RPMI8226 (cell line): ENCODE results near the gene HSDL2.
"Not testable (repeated sequence)": the region's sequence is repeated elsewhere in the genome, so short reads cannot be mapped to it uniquely, and the experiment has no call there.

Experiments
- DNase-seq: peaks from one replicate; pipeline ENCODE4 v3.0.0-alpha.2; 2015

Gene HSDL2

DNA sequence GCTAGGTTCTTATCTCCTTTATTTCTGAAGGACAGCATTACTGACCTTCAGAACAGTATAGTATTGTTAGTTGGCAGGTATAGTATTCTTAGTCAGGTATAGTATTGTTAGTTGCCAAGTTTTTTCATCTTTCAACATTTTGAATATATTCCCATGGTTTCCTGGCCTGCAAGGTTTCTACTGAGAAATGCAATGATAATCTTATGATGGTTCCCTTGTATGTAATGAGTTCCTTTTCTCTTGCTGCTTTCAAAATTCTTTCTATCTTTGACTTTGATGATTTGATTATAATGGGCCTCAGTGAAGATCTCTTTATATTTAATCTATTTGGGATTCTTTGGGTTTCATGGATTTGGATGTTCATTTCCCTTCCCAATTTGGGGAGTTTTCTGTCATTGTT is 12.4 kb upstream of the HSDL2 start:
- DNase-seq, result no peak

DNA sequence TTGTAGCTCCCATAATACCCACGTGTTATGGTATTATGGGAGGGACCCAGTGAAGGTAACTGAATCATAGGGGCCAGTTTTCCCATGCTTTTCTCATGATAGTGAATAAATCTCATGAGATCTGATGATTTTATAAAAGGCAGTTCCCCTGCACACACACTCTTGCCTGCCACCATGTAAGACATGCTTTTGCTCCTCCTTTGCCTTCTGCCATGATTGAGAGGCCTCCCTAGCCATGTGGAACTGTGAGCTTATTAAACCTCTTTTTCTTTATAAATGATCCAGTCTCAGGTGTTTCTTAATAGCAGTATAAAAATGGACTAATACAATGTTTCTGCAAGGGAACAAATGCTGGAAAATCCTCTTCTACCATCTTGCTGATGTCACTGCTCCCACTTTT is 10.1 kb upstream of the HSDL2 start:
- no peak for DNase-seq

DNA sequence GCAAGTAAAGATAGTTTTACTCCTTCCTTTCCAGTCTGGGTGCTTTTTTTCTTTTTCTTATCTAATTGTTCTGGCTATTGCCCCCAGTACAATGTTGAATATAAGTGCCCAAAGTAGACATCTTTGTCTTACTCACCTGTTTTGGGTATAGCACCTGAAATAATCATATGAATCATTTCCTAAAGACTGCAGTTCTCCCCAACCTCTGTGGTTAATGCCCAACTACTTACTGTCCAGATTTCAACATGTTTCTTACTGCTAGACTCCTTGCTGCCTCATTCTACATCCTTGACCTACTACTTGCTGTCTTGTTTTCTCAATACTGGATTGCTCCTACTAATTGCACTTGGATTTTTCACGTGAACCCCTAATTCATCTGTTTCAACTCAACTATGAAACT is 8.8 kb upstream of the HSDL2 start:
- DNase-seq, result no peak

- not testable (repeated sequence) for DNase-seq
Observed at GRCh38 chr9:112373666-112374065, 6.2 kb upstream of the HSDL2 start.

GRCh38 chr9:112374232-112374631 is 5.7 kb upstream of the HSDL2 start:
- DNase-seq, result not testable (repeated sequence)

DNA sequence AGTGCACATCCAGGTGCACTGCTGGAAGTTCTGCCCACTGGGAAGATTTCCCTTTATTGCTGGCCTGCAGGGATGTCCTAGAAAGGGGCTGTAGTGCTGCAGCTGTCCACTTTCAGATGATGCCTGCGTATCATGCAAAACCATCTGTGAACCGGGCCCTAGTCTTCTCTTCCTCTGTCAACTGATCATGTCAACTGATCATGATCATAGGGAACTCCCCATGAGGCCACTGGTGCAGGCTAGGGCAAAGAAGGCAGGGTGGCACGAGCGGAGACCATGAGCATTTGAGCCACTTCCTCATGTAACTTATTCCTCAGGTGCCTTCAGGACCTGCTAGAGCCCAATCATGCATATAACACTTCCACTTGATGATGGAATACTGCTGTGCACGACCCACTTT is 4.5 kb upstream of the HSDL2 start:
- no peak for DNase-seq

- DNase-seq, result no peak
Observed at GRCh38 chr9:112377087-112377486, 2.8 kb upstream of the HSDL2 start.

DNA sequence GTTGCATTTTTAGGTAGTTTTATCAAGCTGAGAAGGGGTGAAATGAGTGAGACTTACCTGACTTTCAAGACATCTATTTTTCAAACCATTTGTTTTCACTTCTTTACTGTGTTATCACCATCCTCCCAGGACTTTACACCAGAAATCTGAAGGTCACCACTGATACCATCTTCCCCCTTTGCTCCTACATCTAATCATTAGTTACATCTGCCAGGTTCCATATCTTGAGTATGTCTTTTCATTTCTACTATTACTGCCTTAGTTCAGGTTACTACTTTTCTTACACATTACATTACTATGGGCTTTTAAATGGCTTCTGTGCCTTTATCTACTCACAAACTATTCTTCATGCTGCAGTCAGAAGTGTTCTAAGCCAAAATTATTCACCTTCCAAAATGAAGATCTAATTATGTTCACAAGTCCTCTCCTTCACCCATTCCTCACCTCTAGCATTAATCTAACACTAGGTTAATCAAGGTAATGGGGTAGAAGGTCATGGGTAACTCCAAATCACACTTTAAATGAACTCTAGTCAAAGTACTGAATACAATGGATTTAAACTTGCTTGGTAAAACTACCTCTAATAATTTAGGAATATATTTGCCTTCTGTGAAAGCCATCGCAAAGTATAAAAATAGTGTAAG is 2.1 kb upstream of the HSDL2 start:
- DNase-seq, result no peak

DNA sequence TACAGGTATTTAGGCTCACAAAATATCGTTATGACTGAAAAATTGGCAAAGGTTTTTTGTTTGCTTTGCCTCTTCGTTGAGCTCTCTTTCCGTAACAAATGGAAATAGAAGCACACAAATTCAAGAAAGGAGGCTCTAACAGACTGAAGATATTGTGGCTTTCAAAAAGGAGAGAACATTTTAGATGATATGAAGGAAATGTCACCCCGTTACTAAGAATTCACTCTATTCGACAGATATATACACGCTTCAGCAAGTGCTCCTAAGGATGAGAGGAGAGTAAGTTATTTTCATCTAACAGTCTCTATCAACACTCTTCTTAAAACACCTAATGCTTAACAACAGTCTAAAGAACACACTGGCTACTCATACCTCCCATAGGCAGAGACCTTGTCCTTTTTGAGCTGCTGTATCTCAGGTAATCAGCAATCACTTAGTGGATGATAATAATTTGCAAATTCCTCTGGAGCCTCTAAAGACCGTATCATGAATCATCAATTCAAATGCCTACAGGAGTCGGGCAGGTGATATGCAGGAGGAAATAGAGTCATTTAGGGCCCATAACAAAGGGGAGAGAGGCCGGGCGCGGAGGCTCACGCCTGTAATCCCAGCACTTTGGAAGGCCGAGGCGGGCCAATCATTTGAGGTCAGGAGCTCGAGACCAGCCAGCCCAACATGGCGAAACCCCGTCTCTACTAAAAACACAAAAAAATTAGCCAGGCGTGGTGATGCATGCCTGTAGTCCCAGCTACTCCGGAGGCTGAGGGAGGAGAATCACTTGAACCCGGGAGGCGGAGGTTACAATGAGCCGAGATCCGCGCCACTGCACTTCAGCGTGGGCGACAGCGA is 1.4 kb upstream of the HSDL2 start:
- no peak for DNase-seq

DNA sequence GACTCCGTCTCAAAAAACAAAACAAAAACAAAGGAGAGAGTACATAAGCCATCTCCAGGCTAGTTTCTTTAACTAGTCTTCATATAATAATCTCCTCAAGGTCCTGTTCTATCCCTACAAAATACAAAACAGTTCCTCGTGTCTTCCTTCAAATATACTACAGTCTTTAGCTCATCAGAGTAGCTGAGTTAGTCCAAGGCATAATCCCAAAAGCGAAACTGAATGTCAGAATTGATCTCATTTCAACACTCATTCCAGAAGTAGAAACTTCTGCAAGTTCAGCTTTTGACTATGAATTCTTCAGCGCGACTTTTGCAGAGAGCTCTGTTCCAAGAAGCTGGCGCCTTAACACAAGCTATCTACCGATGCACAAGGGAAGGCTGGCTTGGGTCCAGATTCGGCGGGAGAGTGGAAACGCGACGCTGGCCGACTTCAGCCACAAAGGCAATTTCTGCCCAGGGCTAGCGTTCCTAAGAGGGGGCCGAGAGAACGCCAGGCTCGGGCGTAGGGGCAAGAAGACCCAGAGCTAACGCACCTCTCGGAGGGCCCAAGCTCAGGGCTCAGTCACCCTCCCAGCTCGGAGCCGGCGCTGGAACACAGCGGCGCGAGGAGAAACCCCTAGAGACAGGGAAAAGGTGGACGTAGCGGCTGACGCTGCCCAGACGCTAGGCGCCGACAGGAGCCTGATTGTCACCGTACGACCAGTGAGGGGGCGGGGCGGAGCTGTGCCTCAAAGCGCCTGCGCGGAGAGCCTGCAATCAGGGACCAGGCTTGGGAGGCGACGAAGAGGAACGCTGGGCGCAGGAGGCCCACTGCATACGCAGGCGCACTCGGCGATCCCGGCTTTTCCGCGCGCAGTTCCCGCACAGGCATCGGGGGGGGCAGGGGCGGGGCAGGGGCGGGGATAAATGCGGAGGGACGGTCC is 469 bp upstream of the HSDL2 start:
- DNase-seq, result peak; percentile 96

GRCh38 chr9:112380825-112381221 is 915 bp downstream of the HSDL2 start:
- peak; percentile 7 for DNase-seq

GRCh38 chr9:112382066-112382465 is 2.2 kb downstream of the HSDL2 start:
- no peak for DNase-seq

- no peak for DNase-seq
Observed at GRCh38 chr9:112382501-112383364, 2.8 kb downstream of the HSDL2 start.

DNA sequence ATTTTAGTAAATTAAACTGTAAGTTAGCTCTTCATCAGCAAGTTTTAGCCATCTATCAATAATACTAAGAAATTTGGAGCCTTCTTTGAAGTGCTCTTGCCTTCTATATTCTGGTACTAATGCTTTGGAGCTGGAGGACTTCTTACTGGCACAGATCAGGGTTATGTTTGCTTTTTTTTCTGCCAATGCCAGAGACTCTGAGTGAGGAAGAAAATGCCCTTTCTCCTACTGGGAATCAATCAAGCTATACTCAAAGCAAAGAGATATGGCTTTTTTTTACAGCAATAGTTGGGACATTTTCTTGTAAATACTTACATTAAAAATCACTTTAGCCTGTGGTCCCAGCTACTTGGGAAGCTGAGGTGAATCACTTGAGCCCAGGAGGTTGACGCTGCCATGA is 4.3 kb downstream of the HSDL2 start:
- DNase-seq, result no peak

GRCh38 chr9:112384690-112385089 is 4.8 kb downstream of the HSDL2 start:
- DNase-seq, result peak; percentile 85

- DNase-seq, result no peak
Observed at GRCh38 chr9:112387115-112387514, 7.2 kb downstream of the HSDL2 start.

- not testable (repeated sequence) for DNase-seq
Observed at GRCh38 chr9:112389897-112390296, 10.0 kb downstream of the HSDL2 start.

DNA sequence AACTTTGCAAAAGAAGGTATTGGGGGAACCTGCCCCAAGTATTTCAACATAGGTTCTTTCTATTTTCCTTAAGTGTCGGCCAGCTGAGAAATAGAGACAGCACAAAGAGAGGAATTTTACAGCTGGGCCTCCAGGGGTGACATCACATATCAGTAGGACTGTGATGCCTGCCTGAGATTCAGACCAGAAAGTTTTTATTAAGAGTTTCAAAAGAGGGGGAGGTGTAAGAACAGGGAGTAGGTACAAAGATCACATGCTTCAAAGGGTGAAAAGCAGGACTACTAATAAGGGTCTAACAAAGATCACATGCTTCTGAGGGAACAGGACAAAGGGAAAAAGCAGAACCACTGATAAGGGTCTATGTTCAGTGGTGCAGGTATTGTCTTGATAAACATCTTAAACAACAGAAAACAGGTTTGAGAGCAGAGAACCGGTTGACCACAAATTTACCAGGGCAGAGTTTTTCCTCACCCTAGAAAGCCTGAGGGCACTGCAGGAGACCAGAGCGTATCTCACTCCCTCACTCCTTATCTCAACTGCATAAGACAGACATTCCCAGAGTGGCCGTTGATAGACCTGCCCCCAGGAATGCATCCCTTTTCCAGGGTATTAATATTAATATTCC is 12.1 kb downstream of the HSDL2 start:
- not testable (repeated sequence) for DNase-seq

DNA sequence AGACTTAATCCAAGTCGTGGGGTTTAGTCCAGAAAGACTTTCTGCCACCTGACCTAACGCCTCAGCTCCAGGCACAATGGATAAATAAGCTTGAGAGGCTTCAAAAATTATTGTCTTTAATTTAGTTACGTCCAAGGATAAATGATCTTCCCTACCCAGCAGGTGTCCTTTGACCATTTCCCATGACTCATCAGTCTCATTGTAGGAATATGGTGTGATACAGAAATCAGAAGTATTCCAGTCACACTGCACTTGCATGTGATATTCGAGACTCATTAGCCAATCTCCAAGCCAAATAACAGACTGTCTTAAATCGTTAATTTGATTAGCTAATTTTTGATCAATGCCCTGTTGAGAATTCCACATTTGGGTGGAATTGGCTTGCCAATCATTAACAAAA is 13.2 kb downstream of the HSDL2 start:
- DNase-seq, result not testable (repeated sequence)

GRCh38 chr9:112396416-112396815 is 16.5 kb downstream of the HSDL2 start:
- DNase-seq, result no peak

DNA sequence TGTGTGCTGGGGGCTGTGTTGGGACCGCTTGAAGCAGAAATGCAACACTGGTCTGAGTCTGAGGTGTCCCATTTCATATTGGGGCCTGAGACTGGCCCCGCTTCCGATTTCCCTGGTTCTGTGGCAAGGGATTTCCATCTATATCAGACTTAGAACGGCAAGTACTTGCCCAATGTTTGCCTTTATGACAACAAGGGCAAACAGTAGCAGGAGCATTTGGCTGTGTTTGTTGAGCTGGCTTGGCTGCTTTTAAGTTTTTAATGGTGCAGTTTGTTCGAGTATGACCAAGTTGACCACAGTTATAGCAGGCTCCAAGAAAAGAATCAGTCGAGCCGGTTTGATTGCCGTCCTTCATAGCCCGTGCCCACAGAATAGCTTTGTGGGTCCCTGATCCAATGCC is 17.0 kb downstream of the HSDL2 start:
- DNase-seq, result no peak
